ENCODE measurements around the gene BTG1.
"Not testable (repeated sequence)": the region's sequence is repeated elsewhere in the genome, so short reads cannot be mapped to it uniquely, and the experiment has no call there.

Gene BTG1

GRCh38 chr12:92147491-92147890 is 1.8 kb upstream of the BTG1 start:
- DNase-seq = no peak

GRCh38 chr12:92146497-92147224 is 1.0 kb upstream of the BTG1 start:
- DNase-seq = peak in 1 of 2 donors; percentile 37

GRCh38 chr12:92145481-92145730 is 240 bp downstream of the BTG1 start:
- DNase-seq = no peak

GRCh38 chr12:92144631-92145480 is 790 bp downstream of the BTG1 start:
- peak; percentile 42 to 56 for DNase-seq

- peak; percentile 88 to 90 for DNase-seq
These were observed 1.7 kb downstream of the BTG1 start for GRCh38 chr12:92143686-92144630.

GRCh38 chr12:92143258-92143657 is 2.4 kb downstream of the BTG1 start:
- no peak for DNase-seq

- no peak for DNase-seq
These were observed 3.3 kb downstream of the BTG1 start for GRCh38 chr12:92142251-92142926.

- DNase-seq = no peak
These were observed 4.0 kb downstream of the BTG1 start for GRCh38 chr12:92141591-92142121.

GRCh38 chr12:92140896-92141536 is 4.6 kb downstream of the BTG1 start:
- DNase-seq = peak in 1 of 2 donors; percentile 24

GRCh38 chr12:92140156-92140555 is 5.5 kb downstream of the BTG1 start:
- DNase-seq = no peak

- no peak for DNase-seq
These were observed 6.0 kb downstream of the BTG1 start for GRCh38 chr12:92139634-92140150.

- DNase-seq = no peak
These were observed 7.0 kb downstream of the BTG1 start for GRCh38 chr12:92138626-92139025.

GRCh38 chr12:92138144-92138543 is 7.5 kb downstream of the BTG1 start:
- DNase-seq = peak in 1 of 2 donors; percentile 4

- peak; percentile 54 to 68 for DNase-seq
These were observed 8.5 kb downstream of the BTG1 start for GRCh38 chr12:92136965-92137721.

- DNase-seq = peak; percentile 19 to 27
These were observed 9.5 kb downstream of the BTG1 start for GRCh38 chr12:92136026-92136730.

GRCh38 chr12:92135541-92135940 is 10.1 kb downstream of the BTG1 start:
- not testable (repeated sequence) for DNase-seq

- peak in 1 of 2 donors; percentile 28 for DNase-seq
These were observed 10.9 kb downstream of the BTG1 start for GRCh38 chr12:92134638-92135274.

GRCh38 chr12:92133795-92134637 is 11.6 kb downstream of the BTG1 start:
- DNase-seq = peak; percentile 60 to 78

Data from inflammatory macrophage (primary cell).